Measurements from ENCODE around the gene NECTIN3.

NECTIN3 gene

GRCh38 chr3:111045564-111045963 is 26.1 kb upstream of the NECTIN3 start:
- Histone ChIP-seq H3K27ac (ENCODE audit: low read length) (no peak overlapping the region), H3K4me2 (ENCODE audit: low read length) (no peak overlapping the region), H3K9ac (ENCODE audit: low read length) (no peak overlapping the region), H3K36me3 (replicated peaks; ENCODE audit: low read depth, low read length) (no peaks in the 10 kb centered on the region), H2AFZ (ENCODE audit: low read depth, low read length) (no peak overlapping the region), H3K4me1 (ENCODE audit: low read length) (no peaks in the 10 kb centered on the region), H4K20me1 (ENCODE audit: insufficient read depth, low read length) (no peaks in the 10 kb centered on the region), H3K79me2 (ENCODE audit: low read length) (no peaks in the 10 kb centered on the region), H3K27me3 (ENCODE audit: low read depth, low read length) (no peaks in the 10 kb centered on the region), H3K9me3 (ENCODE audit: insufficient read depth, low read length) (no peaks in the 10 kb centered on the region), H3K4me3 (ENCODE audit: low read length) (no peak overlapping the region)
- no peak for TF ChIP-seq CTCF (IDR thresholded peaks at IDR 0.05; ENCODE audit: low read depth, low read length)
- no peak for TF ChIP-seq EZH2phosphoT487 (IDR thresholded peaks at IDR 0.05; ENCODE audit: low read depth)

GRCh38 chr3:111047042-111047441 is 24.6 kb upstream of the NECTIN3 start:
- H3K27me3 ChIP-seq (ENCODE audit: low read depth, low read length) = no peaks in the 10 kb centered on the region
- H3K36me3 ChIP-seq (replicated peaks; ENCODE audit: low read depth, low read length) = no peaks in the 10 kb centered on the region
- no peaks in the 10 kb centered on the region for H3K79me2 ChIP-seq (ENCODE audit: low read length)
- H3K9ac ChIP-seq (ENCODE audit: low read length) = no peak overlapping the region
- H3K4me2 ChIP-seq (ENCODE audit: low read length) = no peak overlapping the region
- H3K9me3 ChIP-seq (ENCODE audit: insufficient read depth, low read length) = no peaks in the 10 kb centered on the region
- H2AFZ ChIP-seq (ENCODE audit: low read depth, low read length) = no peak overlapping the region
- TF ChIP-seq CTCF (IDR thresholded peaks at IDR 0.05; ENCODE audit: low read depth, low read length) = no peak
- no peak for TF ChIP-seq EZH2phosphoT487 (IDR thresholded peaks at IDR 0.05; ENCODE audit: low read depth)
- H4K20me1 ChIP-seq (ENCODE audit: insufficient read depth, low read length) = no peaks in the 10 kb centered on the region
- H3K4me1 ChIP-seq (ENCODE audit: low read length) = no peaks in the 10 kb centered on the region
- H3K4me3 ChIP-seq (ENCODE audit: low read length) = no peak overlapping the region
- no peak overlapping the region for H3K27ac ChIP-seq (ENCODE audit: low read length)

- H3K9me3 ChIP-seq (ENCODE audit: insufficient read depth, low read length) = no peaks in the 10 kb centered on the region
- no peaks in the 10 kb centered on the region for H3K27me3 ChIP-seq (ENCODE audit: low read depth, low read length)
- no peak overlapping the region for H2AFZ ChIP-seq (ENCODE audit: low read depth, low read length)
- no peak overlapping the region for H3K4me3 ChIP-seq (ENCODE audit: low read length)
- H3K9ac ChIP-seq (ENCODE audit: low read length) = no peak overlapping the region
- TF ChIP-seq CTCF (IDR thresholded peaks at IDR 0.05; ENCODE audit: low read depth, low read length) (no peak), EZH2phosphoT487 (IDR thresholded peaks at IDR 0.05; ENCODE audit: low read depth) (no peak)
- no peak overlapping the region for H3K27ac ChIP-seq (ENCODE audit: low read length)
- no peaks in the 10 kb centered on the region for H3K4me1 ChIP-seq (ENCODE audit: low read length)
- H3K4me2 ChIP-seq (ENCODE audit: low read length) = no peak overlapping the region
- no peaks in the 10 kb centered on the region for H3K36me3 ChIP-seq (replicated peaks; ENCODE audit: low read depth, low read length)
- H4K20me1 ChIP-seq (ENCODE audit: insufficient read depth, low read length) = no peaks in the 10 kb centered on the region
- no peaks in the 10 kb centered on the region for H3K79me2 ChIP-seq (ENCODE audit: low read length)
These were observed 23.7 kb upstream of the NECTIN3 start for GRCh38 chr3:111047812-111048435.

- Histone ChIP-seq H3K27ac (ENCODE audit: low read length) (no peak overlapping the region), H3K9me3 (ENCODE audit: insufficient read depth, low read length) (no peaks in the 10 kb centered on the region), H3K36me3 (replicated peaks; ENCODE audit: low read depth, low read length) (no peaks in the 10 kb centered on the region), H3K4me2 (ENCODE audit: low read length) (no peak overlapping the region), H2AFZ (ENCODE audit: low read depth, low read length) (no peak overlapping the region), H3K4me1 (ENCODE audit: low read length) (no peaks in the 10 kb centered on the region), H4K20me1 (ENCODE audit: insufficient read depth, low read length) (no peaks in the 10 kb centered on the region), H3K79me2 (ENCODE audit: low read length) (no peaks in the 10 kb centered on the region), H3K4me3 (ENCODE audit: low read length) (no peak overlapping the region), H3K9ac (ENCODE audit: low read length) (no peak overlapping the region), H3K27me3 (ENCODE audit: low read depth, low read length) (no peaks in the 10 kb centered on the region)
- no peak for TF ChIP-seq CTCF (IDR thresholded peaks at IDR 0.05; ENCODE audit: low read depth, low read length)
These were observed 20.3 kb upstream of the NECTIN3 start for GRCh38 chr3:111051354-111051753.

Measured in OCI-LY3 (cell line).